NCI-H524 (cell line): Measurements from ENCODE around the gene FYN.
"Not testable (repeated sequence)": the region's sequence is repeated elsewhere in the genome, so short reads cannot be mapped to it uniquely, and the experiment has no call there.

ENCODE experiments used
- DNase-seq, 2 experiments: peaks; one replicate each; lab custom pipeline; 2025; lab: John Stamatoyannopoulos, UW

The FYN gene

DNA sequence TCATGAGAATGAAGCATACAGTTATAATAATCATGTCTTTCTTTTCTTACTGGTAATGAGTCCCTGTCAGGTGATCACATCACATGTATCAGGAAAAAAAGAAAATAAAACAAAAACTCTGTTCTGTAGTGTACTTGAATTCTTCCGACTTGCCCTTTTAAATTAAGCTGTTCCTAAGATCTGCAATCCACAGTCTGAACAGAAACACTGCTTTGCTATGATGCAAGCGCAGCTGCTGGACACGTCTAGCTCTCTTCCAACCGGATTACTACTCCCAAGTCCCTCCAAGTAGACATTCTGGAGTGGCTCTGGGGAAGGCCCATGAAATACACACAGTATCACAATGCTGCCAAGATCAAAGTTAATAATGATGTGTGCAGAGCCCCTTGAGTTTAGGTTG lies 83.7 kb downstream of the FYN start:
- DNase-seq, result peak in 1 of 2 experiments; percentile 30

- DNase-seq, result peak; percentile 55 to 77
Observed at GRCh38 chr6:111788379-111789276, 84.6 kb downstream of the FYN start.

- DNase-seq, result not testable (repeated sequence)
Observed at GRCh38 chr6:111786151-111786550, 87.1 kb downstream of the FYN start.

DNA sequence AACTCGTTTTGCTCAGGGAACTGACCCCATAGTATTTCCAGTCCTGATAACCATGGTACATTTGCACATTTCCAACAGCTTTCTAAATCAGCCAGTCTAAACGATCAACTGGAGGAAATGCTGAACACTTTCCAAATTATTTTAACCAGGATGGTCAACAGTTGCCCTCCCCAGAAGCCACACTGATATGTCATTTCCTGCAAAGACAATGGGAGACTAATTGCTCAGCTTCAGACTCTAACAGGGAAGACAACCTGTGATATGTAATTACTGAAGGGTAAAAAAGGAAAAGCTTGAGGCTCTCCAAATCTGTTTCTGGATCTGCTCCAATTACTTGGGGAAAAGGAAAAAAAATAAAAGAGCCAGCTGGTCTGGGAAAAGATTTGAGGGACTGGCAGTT lies 88.8 kb downstream of the FYN start:
- peak; percentile 49 to 79 for DNase-seq

- DNase-seq, result no peak
Observed at GRCh38 chr6:111782887-111783466, 90.3 kb downstream of the FYN start.

GRCh38 chr6:111782192-111782809 lies 91.0 kb downstream of the FYN start:
- DNase-seq, result no peak

- peak in 1 of 2 experiments; percentile 45 for DNase-seq
Observed at GRCh38 chr6:111781041-111781708, 92.1 kb downstream of the FYN start.

DNA sequence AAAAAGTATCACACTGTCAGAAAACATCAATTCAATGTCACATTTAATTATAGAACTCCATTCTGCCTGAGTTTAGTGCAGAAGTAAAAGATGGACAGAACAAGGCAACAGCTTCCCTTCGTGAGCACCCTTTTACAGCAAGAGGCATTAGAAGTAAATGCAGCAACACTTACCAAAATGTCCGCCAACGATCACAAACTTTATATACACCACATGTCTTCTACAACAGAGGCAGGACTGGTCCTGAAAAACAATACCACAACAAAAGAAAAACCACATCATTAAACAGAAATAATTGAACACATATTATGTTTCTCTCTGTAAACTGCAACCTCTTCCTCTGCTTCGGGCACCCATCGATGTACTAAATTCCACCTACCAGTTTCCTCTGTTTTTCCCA lies 92.9 kb downstream of the FYN start:
- DNase-seq, result no peak

DNA sequence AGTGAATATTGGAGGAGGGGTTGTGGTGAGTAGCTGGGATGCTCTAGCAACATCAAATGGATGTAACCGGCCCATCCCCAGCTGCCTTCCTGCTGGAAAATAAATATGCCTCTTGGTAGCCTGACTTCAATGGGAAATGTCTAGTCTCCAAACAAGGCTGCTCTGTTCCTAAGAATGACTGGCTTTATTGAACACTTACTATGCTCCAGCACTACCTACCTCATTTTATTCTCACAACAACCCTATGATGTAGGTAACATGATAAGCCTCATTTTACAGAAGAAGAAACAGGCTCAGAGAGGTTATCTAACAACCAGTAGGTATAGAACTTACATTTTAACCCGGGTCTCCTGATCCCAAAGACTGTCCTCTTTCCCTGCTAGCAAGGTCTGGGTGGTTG lies 93.6 kb downstream of the FYN start:
- DNase-seq, result no peak

GRCh38 chr6:111779031-111779430 lies 94.2 kb downstream of the FYN start:
- no peak for DNase-seq

- DNase-seq, result peak; percentile 74 to 80
Observed at GRCh38 chr6:111777357-111777756, 95.9 kb downstream of the FYN start.

DNA sequence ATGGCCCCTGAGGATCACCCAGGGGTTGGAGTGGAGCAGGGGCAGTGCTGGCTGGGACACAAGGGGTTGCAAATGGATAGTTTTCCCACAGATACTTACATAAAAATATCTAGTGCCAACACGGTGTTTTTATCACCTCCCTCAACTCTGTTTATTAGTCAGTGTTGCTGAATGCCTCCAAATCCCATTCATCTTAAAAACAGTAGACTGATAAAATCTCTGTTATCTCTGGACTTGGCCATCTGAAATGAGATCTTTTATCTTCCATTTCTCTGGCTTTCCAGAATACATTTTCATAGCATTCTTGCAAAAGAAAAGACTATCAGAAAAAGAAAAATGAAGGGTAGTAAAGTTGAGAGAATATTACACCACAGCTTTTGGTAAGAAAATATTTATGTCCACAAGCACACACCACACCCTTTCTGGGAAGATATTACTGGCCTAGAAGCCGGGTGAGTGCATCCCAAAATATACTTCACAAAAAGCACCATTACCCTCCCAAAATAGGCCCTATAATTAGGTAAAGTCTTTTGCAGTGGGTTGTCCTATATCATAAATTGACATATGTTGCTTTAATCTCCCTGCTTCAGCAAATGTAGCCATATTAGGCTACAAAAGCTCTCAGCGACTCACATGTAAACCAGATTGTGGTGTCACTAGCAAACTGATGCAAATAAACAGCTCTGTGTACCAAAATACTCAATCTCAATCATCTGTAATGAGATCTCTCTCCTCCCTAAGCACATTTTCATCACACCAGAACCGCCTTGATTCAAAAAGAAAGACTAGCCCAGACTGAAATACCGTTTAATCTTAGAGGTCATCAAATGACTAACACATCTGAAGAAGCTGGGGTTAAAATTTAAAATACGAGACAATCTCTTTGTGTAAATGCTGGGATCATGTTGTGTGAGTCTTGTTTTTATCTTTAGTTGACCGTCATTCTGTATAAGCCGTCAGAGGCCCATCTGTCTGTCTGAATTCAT lies 96.7 kb downstream of the FYN start:
- peak; percentile 54 to 75 for DNase-seq

DNA sequence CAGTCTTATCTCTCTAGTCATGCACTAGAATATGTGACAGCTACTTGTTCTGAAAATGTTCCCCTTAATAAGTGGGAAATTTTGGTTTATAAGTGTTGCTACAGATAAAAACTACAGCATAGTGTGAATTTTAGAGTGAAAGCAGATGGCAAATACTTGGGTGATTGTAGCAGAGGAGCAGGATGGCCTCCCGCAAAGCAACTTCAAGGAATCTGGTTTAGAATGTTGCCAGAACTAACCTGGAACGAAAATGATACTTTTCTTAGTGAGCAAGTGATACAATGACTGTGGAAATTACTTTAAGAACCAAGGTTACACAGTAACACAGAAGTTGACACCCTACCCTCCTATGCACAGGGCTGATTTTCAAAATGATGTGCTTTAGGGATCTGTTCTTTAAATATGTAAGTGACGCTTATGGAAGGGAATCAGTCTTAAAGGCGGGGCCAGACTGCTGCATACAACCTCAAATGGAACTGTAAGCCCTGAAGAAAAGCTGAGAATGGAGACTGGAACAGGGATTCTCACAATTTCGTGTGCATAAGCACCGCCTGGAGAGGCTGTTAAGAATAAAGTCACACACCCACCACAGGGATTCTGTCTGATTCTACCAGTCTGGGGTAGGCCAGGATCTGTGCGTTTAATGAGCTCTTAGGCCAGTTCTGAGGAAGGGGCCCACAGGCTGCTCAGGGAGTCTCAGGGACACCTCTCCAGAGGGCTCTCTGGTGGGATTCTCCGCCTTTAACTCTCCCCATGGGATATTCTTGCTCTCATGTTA lies 97.9 kb downstream of the FYN start:
- DNase-seq, result no peak

GRCh38 chr6:111774346-111774703 lies 98.9 kb downstream of the FYN start:
- no peak for DNase-seq

GRCh38 chr6:111773501-111774345 lies 99.5 kb downstream of the FYN start:
- no peak for DNase-seq

GRCh38 chr6:111772381-111772780 lies 100.9 kb downstream of the FYN start:
- no peak for DNase-seq

- DNase-seq, result no peak
Observed at GRCh38 chr6:111771629-111772028, 101.6 kb downstream of the FYN start.

DNA sequence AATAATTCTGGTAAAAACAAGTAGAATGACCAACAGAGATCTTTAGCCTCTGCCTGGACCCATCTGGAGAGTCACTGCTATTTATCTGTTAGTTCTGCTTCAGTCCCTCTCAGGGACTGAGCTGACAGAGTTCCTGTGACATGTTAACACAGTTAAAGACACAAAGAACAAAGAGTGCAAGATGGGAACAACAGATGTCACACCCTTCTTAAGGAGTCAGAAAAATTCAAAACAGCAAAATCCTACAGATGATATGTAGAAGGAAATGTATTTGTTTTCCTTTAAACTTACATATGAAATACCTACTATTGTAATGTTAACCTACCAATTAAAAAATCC lies 102.2 kb downstream of the FYN start:
- DNase-seq, result peak; percentile 19 to 71

GRCh38 chr6:111770263-111771093 lies 102.8 kb downstream of the FYN start:
- peak in 1 of 2 experiments; percentile 56 for DNase-seq
